Neutrophil (primary cell): Measurements from ENCODE around the gene MINK1.

Experiments
- H3K27ac ChIP-seq: fragments of 200-600 bp; sonication (generic); 2 replicates; pipeline ENCODE4 v1.5.1; 2016; ENCODE audit warnings: mild to moderate bottlenecking, moderate library complexity
- H3K27me3 ChIP-seq: fragments of 200-600 bp; sonication (generic); 2 replicates; pipeline ENCODE4 v1.6.0; 2016; ENCODE audit warnings: mild to moderate bottlenecking
- H3K36me3 ChIP-seq: fragments of 200-600 bp; sonication (generic); 2 replicates; pipeline ENCODE4 v1.5.1; 2017
- H3K4me1 ChIP-seq, 2 experiments: fragments of 200-600 bp in 1 of 2; sonication (generic) in 1 of 2; 1 replicate in 1 of 2; 2 replicates in 1 of 2; pipeline versions ENCODE4 v1.5.1 to v1.6.1; 2013 to 2016; ENCODE audit warnings: low read depth in 1 of 2, low read length in 1 of 2, mild to moderate bottlenecking in 1 of 2, moderate library complexity in 1 of 2; ENCODE audit not compliant: control insufficient read depth in 1 of 2, insufficient read depth in 1 of 2
- H3K4me3 ChIP-seq, 2 experiments: fragments of 200-600 bp in 1 of 2; sonication (generic) in 1 of 2; 1 replicate in 1 of 2; 2 replicates in 1 of 2; pipeline ENCODE4 v1.5.1; 2013 to 2016; ENCODE audit warnings: low read depth in 1 of 2, low read length in 1 of 2, mild to moderate bottlenecking in 1 of 2, moderate library complexity in 1 of 2
- H3K9me3 ChIP-seq: fragments of 200-600 bp; sonication (generic); 2 replicates; pipeline ENCODE4 v1.5.1; 2016
- TF ChIP-seq, protein P1 (sequence below): fragments of 200-600 bp; sonication (generic); IDR thresholded peaks from 2 replicates; pipeline ENCODE4 v1.5.1; 2016; ENCODE audit warnings: antibody characterized with exemption

The MINK1 gene

DNA sequence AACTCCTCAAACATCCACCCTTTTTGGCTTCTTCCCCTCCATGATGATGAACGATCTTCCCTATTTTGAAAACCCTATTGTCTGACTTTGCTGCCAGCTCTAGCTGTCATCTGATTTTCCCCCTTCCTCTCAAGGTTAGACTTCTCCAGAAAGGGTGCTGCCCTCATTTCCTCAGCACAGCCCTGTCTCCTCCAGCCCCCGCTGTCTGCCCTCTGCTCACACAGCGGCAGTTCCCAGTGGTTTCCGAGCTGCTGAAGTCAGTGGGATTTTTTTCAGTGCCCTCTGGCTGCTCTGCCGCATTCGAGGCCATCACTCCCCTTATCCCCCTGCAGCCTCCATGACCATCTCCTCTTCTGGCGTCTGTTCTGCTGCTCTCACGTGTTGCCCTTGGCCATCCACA lies 39.6 kb downstream of the MINK1 start:
- Histone ChIP-seq H3K27ac (no peak overlapping the region), H3K27me3 (no peaks in the 10 kb centered on the region), H3K4me3 (no peak overlapping the region), H3K9me3 (no peaks in the 10 kb centered on the region), H3K4me1 (no peaks in the 10 kb centered on the region), H3K36me3 (peaks cover 5% of the 10 kb centered on the region)
- TF ChIP-seq, protein P1, sequence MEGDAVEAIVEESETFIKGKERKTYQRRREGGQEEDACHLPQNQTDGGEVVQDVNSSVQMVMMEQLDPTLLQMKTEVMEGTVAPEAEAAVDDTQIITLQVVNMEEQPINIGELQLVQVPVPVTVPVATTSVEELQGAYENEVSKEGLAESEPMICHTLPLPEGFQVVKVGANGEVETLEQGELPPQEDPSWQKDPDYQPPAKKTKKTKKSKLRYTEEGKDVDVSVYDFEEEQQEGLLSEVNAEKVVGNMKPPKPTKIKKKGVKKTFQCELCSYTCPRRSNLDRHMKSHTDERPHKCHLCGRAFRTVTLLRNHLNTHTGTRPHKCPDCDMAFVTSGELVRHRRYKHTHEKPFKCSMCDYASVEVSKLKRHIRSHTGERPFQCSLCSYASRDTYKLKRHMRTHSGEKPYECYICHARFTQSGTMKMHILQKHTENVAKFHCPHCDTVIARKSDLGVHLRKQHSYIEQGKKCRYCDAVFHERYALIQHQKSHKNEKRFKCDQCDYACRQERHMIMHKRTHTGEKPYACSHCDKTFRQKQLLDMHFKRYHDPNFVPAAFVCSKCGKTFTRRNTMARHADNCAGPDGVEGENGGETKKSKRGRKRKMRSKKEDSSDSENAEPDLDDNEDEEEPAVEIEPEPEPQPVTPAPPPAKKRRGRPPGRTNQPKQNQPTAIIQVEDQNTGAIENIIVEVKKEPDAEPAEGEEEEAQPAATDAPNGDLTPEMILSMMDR: no peak

GRCh38 chr17:4877089-4877488 lies 43.9 kb downstream of the MINK1 start:
- TF ChIP-seq, protein P1: no peak
- Histone ChIP-seq H3K4me1 (peaks cover 0 to 7% of the 10 kb centered on the region in 2 experiments), H3K36me3 (peaks cover 34% of the 10 kb centered on the region), H3K27me3 (no peaks in the 10 kb centered on the region), H3K4me3 (no peak overlapping the region), H3K9me3 (no peaks in the 10 kb centered on the region), H3K27ac (no peak overlapping the region)

- TF ChIP-seq, protein P1: no peak
- peaks cover 0 to 7% of the 10 kb centered on the region in 2 experiments for H3K4me1 ChIP-seq
These were observed 46.5 kb downstream of the MINK1 start for GRCh38 chr17:4879601-4880000.

DNA sequence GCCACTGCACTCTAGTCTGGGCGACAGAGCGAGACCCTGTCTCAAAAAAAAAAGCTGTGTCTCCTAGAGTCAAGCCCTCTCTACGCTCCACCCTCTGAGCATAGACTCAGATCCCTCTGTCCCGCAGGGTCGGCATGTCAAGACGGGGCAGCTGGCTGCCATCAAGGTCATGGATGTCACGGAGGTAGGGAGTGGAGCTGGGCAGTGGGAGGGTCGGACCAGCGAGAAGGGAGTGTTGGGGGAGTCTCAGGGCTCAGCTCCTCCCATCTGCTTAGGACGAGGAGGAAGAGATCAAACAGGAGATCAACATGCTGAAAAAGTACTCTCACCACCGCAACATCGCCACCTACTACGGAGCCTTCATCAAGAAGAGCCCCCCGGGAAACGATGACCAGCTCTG lies 47.7 kb downstream of the MINK1 start:
- Histone ChIP-seq H3K36me3 (peaks cover 47% of the 10 kb centered on the region), H3K27ac (no peak overlapping the region), H3K4me3 (no peak overlapping the region), H3K9me3 (no peaks in the 10 kb centered on the region), H3K4me1 (peaks cover 0 to 7% of the 10 kb centered on the region in 2 experiments), H3K27me3 (no peaks in the 10 kb centered on the region)
- TF ChIP-seq, protein P1: no peak

More at GRCh38 chr17:4879601-4880000, 46.5 kb downstream of the MINK1 start:
- Histone ChIP-seq H3K27ac (no peak overlapping the region), H3K4me3 (no peak overlapping the region), H3K9me3 (no peaks in the 10 kb centered on the region), H3K36me3 (peaks cover 34% of the 10 kb centered on the region), H3K27me3 (no peaks in the 10 kb centered on the region)

GRCh38 chr17:4881761-4882555 lies 48.8 kb downstream of the MINK1 start:
- Histone ChIP-seq H3K4me3 (no peak overlapping the region), H3K9me3 (no peaks in the 10 kb centered on the region), H3K27ac (no peak overlapping the region), H3K4me1 (peaks cover 0 to 7% of the 10 kb centered on the region in 2 experiments), H3K36me3 (peaks cover 58% of the 10 kb centered on the region), H3K27me3 (no peaks in the 10 kb centered on the region)
- TF ChIP-seq, protein P1: peak; percentile 74
